Peyer's patch (tissue), 4 donors: ENCODE measurements around the gene OPCML.

Source experiments
- CTCF ChIP-seq, 6 experiments: fragments of 450-650 bp in 4 of 6; fragments of 200-600 bp in 2 of 6; sonication (generic) in 1 of 6; IDR thresholded peaks; one replicate each; pipeline ENCODE4 v1.5.1; 2017 to 2019; ENCODE audit warnings: antibody characterized with exemption in 6 of 6, mild to moderate bottlenecking in 3 of 6, moderate library complexity in 1 of 6
- POLR2A ChIP-seq, 2 donors: fragments of 450-650 bp; IDR thresholded peaks; one replicate each; pipeline ENCODE4 v1.5.1; 2017; ENCODE audit warnings: antibody characterized with exemption in 2 of 2, mild to moderate bottlenecking in 2 of 2, moderate library complexity in 2 of 2

- TF ChIP-seq CTCF (IDR thresholded peaks at IDR 0.05) (no peak), POLR2A (IDR thresholded peaks at IDR 0.05) (no peak)
Observed at GRCh38 chr11:133133050-133133449, 399.3 kb downstream of the OPCML start.
